ENCODE measurements around the gene KATNAL1. TPM values are rescaled to one million over a fixed set of nuclear protein-coding genes. Genes with fewer than 3 reads are reported as not detected.
"Not testable (repeated sequence)": the region's sequence is repeated elsewhere in the genome, so short reads cannot be mapped to it uniquely, and the experiment has no call there.

Gene KATNAL1
- total RNA-seq, 1 donor from 2014 or later, result 10.8 TPM

- Mint-ChIP-seq H3K36me3 (ENCODE audit: low read depth) (no peaks in the 10 kb centered on the region), H3K27ac (no peak overlapping the region), H3K27me3 (ENCODE audit: low read depth) (no peaks in the 10 kb centered on the region), H3K9me3 (no peaks in the 10 kb centered on the region), H3K4me1 (ENCODE audit: low read depth) (no peaks in the 10 kb centered on the region), H3K4me3 (ENCODE audit: low read depth) (no peak overlapping the region)
- intact Hi-C loops (cut with micrococcal nuclease), result no loop called here
- no peak for DNase-seq (ENCODE audit: low spot score)
These were observed 125.3 kb downstream of the KATNAL1 start for GRCh38 chr13:30181888-30182651.

GRCh38 chr13:30179597-30180276 lies 127.6 kb downstream of the KATNAL1 start:
- no peak overlapping the region for H3K4me3 Mint-ChIP-seq (ENCODE audit: low read depth)
- no peaks in the 10 kb centered on the region for H3K27me3 Mint-ChIP-seq (ENCODE audit: low read depth)
- H3K9me3 Mint-ChIP-seq, result no peaks in the 10 kb centered on the region
- no peak for DNase-seq (ENCODE audit: low spot score)
- no peak overlapping the region for H3K27ac Mint-ChIP-seq
- no peaks in the 10 kb centered on the region for H3K36me3 Mint-ChIP-seq (ENCODE audit: low read depth)
- no peaks in the 10 kb centered on the region for H3K4me1 Mint-ChIP-seq (ENCODE audit: low read depth)
- intact Hi-C loops (cut with micrococcal nuclease), result no loop called here

GRCh38 chr13:30178976-30179375 lies 128.4 kb downstream of the KATNAL1 start:
- H3K36me3 Mint-ChIP-seq (ENCODE audit: low read depth), result no peaks in the 10 kb centered on the region
- H3K9me3 Mint-ChIP-seq, result no peaks in the 10 kb centered on the region
- DNase-seq (ENCODE audit: low spot score), result no peak
- no peak overlapping the region for H3K27ac Mint-ChIP-seq
- intact Hi-C loops (cut with micrococcal nuclease), result no loop called here
- H3K4me3 Mint-ChIP-seq (ENCODE audit: low read depth), result no peak overlapping the region
- H3K4me1 Mint-ChIP-seq (ENCODE audit: low read depth), result no peaks in the 10 kb centered on the region
- H3K27me3 Mint-ChIP-seq (ENCODE audit: low read depth), result no peaks in the 10 kb centered on the region

- no peaks in the 10 kb centered on the region for H3K36me3 Mint-ChIP-seq (ENCODE audit: low read depth)
- H3K4me3 Mint-ChIP-seq (ENCODE audit: low read depth), result no peak overlapping the region
- H3K27me3 Mint-ChIP-seq (ENCODE audit: low read depth), result no peaks in the 10 kb centered on the region
- H3K4me1 Mint-ChIP-seq (ENCODE audit: low read depth), result peaks cover 15% of the 10 kb centered on the region
- no peaks in the 10 kb centered on the region for H3K9me3 Mint-ChIP-seq
- intact Hi-C loops (cut with micrococcal nuclease), result no loop called here
- H3K27ac Mint-ChIP-seq, result no peak overlapping the region
- no peak for DNase-seq (ENCODE audit: low spot score)
These were observed 132.2 kb downstream of the KATNAL1 start for GRCh38 chr13:30175166-30175565.

GRCh38 chr13:30174250-30174649 lies 133.1 kb downstream of the KATNAL1 start:
- peaks cover 22% of the 10 kb centered on the region for H3K4me1 Mint-ChIP-seq (ENCODE audit: low read depth)
- DNase-seq (ENCODE audit: low spot score); H3K4me3 Mint-ChIP-seq (ENCODE audit: low read depth); H3K36me3 Mint-ChIP-seq (ENCODE audit: low read depth); H3K27ac Mint-ChIP-seq; H3K9me3 Mint-ChIP-seq; H3K27me3 Mint-ChIP-seq (ENCODE audit: low read depth); intact Hi-C loops (cut with micrococcal nuclease): not testable (repeated sequence)

GRCh38 chr13:30173303-30173610 lies 134.1 kb downstream of the KATNAL1 start:
- no peak overlapping the region for H3K4me3 Mint-ChIP-seq (ENCODE audit: low read depth)
- H3K4me1 Mint-ChIP-seq (ENCODE audit: low read depth), result peaks cover 23% of the 10 kb centered on the region
- H3K36me3 Mint-ChIP-seq (ENCODE audit: low read depth), result no peaks in the 10 kb centered on the region
- no peaks in the 10 kb centered on the region for H3K27me3 Mint-ChIP-seq (ENCODE audit: low read depth)
- intact Hi-C loops (cut with micrococcal nuclease), result no loop called here
- no peaks in the 10 kb centered on the region for H3K9me3 Mint-ChIP-seq
- no peak overlapping the region for H3K27ac Mint-ChIP-seq
- no peak for DNase-seq (ENCODE audit: low spot score)

- no peaks in the 10 kb centered on the region for H3K36me3 Mint-ChIP-seq (ENCODE audit: low read depth)
- H3K4me3 Mint-ChIP-seq (ENCODE audit: low read depth), result no peak overlapping the region
- H3K4me1 Mint-ChIP-seq (ENCODE audit: low read depth), result peaks cover 23% of the 10 kb centered on the region
- H3K27me3 Mint-ChIP-seq (ENCODE audit: low read depth), result no peaks in the 10 kb centered on the region
- H3K27ac Mint-ChIP-seq, result no peak overlapping the region
- intact Hi-C loops (cut with micrococcal nuclease), result no loop called here
- no peak for DNase-seq (ENCODE audit: low spot score)
- no peaks in the 10 kb centered on the region for H3K9me3 Mint-ChIP-seq
These were observed 134.6 kb downstream of the KATNAL1 start for GRCh38 chr13:30172593-30173302.

- no peaks in the 10 kb centered on the region for H3K9me3 Mint-ChIP-seq
- no peak overlapping the region for H3K4me3 Mint-ChIP-seq (ENCODE audit: low read depth)
- intact Hi-C loops (cut with micrococcal nuclease), result no loop called here
- no peaks in the 10 kb centered on the region for H3K36me3 Mint-ChIP-seq (ENCODE audit: low read depth)
- no peaks in the 10 kb centered on the region for H3K27me3 Mint-ChIP-seq (ENCODE audit: low read depth)
- DNase-seq (ENCODE audit: low spot score), result no peak
- H3K4me1 Mint-ChIP-seq (ENCODE audit: low read depth), result peaks cover 23% of the 10 kb centered on the region
- no peak overlapping the region for H3K27ac Mint-ChIP-seq
These were observed 136.8 kb downstream of the KATNAL1 start for GRCh38 chr13:30170569-30170968.

GRCh38 chr13:30169442-30169841 lies 137.9 kb downstream of the KATNAL1 start:
- Mint-ChIP-seq H3K27me3 (ENCODE audit: low read depth) (peaks cover 3% of the 10 kb centered on the region), H3K9me3 (no peaks in the 10 kb centered on the region), H3K27ac (peak overlapping the region; percentile 19), H3K36me3 (ENCODE audit: low read depth) (no peaks in the 10 kb centered on the region), H3K4me3 (ENCODE audit: low read depth) (no peak overlapping the region), H3K4me1 (ENCODE audit: low read depth) (peaks cover 23% of the 10 kb centered on the region)
- intact Hi-C loops (cut with micrococcal nuclease), result no loop called here
- no peak for DNase-seq (ENCODE audit: low spot score)

GRCh38 chr13:30165796-30166195 lies 141.6 kb downstream of the KATNAL1 start:
- intact Hi-C loops (cut with micrococcal nuclease), result no loop called here
- H3K36me3 Mint-ChIP-seq (ENCODE audit: low read depth), result no peaks in the 10 kb centered on the region
- peaks cover 15% of the 10 kb centered on the region for H3K4me1 Mint-ChIP-seq (ENCODE audit: low read depth)
- H3K4me3 Mint-ChIP-seq (ENCODE audit: low read depth), result no peak overlapping the region
- no peak for DNase-seq (ENCODE audit: low spot score)
- H3K27ac Mint-ChIP-seq, result no peak overlapping the region
- H3K9me3 Mint-ChIP-seq, result no peaks in the 10 kb centered on the region
- H3K27me3 Mint-ChIP-seq (ENCODE audit: low read depth), result peaks cover 7% of the 10 kb centered on the region

- DNase-seq (ENCODE audit: low spot score), result no peak
- intact Hi-C loops (cut with micrococcal nuclease), result no loop called here
- H3K9me3 Mint-ChIP-seq, result no peaks in the 10 kb centered on the region
- H3K4me3 Mint-ChIP-seq (ENCODE audit: low read depth), result no peak overlapping the region
- peaks cover 7% of the 10 kb centered on the region for H3K27me3 Mint-ChIP-seq (ENCODE audit: low read depth)
- H3K36me3 Mint-ChIP-seq (ENCODE audit: low read depth), result no peaks in the 10 kb centered on the region
- peaks cover 16% of the 10 kb centered on the region for H3K4me1 Mint-ChIP-seq (ENCODE audit: low read depth)
- no peak overlapping the region for H3K27ac Mint-ChIP-seq
These were observed 142.3 kb downstream of the KATNAL1 start for GRCh38 chr13:30165071-30165470.

GRCh38 chr13:30164146-30164545 lies 143.2 kb downstream of the KATNAL1 start:
- H3K27ac Mint-ChIP-seq, result no peak overlapping the region
- no peak for DNase-seq (ENCODE audit: low spot score)
- intact Hi-C loops (cut with micrococcal nuclease), result no loop called here

GRCh38 chr13:30163441-30163840 lies 143.9 kb downstream of the KATNAL1 start:
- H3K27ac Mint-ChIP-seq, result no peak overlapping the region
- H3K4me1 Mint-ChIP-seq (ENCODE audit: low read depth), result peaks cover 23% of the 10 kb centered on the region
- H3K27me3 Mint-ChIP-seq (ENCODE audit: low read depth), result peaks cover 7% of the 10 kb centered on the region
- H3K9me3 Mint-ChIP-seq, result no peaks in the 10 kb centered on the region
- no peak for DNase-seq (ENCODE audit: low spot score)
- intact Hi-C loops (cut with micrococcal nuclease), result no loop called here
- no peak overlapping the region for H3K4me3 Mint-ChIP-seq (ENCODE audit: low read depth)
- H3K36me3 Mint-ChIP-seq (ENCODE audit: low read depth), result no peaks in the 10 kb centered on the region

More at GRCh38 chr13:30164146-30164545, 143.2 kb downstream of the KATNAL1 start:
- H3K9me3 Mint-ChIP-seq, result no peaks in the 10 kb centered on the region
- peaks cover 16% of the 10 kb centered on the region for H3K4me1 Mint-ChIP-seq (ENCODE audit: low read depth)
- H3K27me3 Mint-ChIP-seq (ENCODE audit: low read depth), result peaks cover 7% of the 10 kb centered on the region
- no peak overlapping the region for H3K4me3 Mint-ChIP-seq (ENCODE audit: low read depth)
- H3K36me3 Mint-ChIP-seq (ENCODE audit: low read depth), result no peaks in the 10 kb centered on the region

Measured in activated T-helper 2 cell treated with anti-CD3 and anti-CD28 coated beads, Interferon-gamma antibody, Interleukin-2, Interleukin-4, amounts not matched to agents 10 μg/mL and 5 μg/mL and 100 μg/mL, durations not matched to agents 14 hours and 24 hours and 36 hours (primary cell).